Endothelial cell of umbilical vein (primary cell): ENCODE measurements around the gene ASB1.

Experiments
- EZH2 ChIP-seq: IDR thresholded peaks from 2 replicates; pipeline ENCODE4 v1.6.1; 2012; ENCODE audit warnings: borderline replicate concordance, low read depth, mild to moderate bottlenecking, moderate library complexity, low read length, inconsistent platforms; ENCODE audit not compliant: severe bottlenecking
- FOS ChIP-seq: IDR thresholded peaks from 2 replicates; pipeline ENCODE4 v1.6.1; 2011; ENCODE audit warnings: mild to moderate bottlenecking, low read length, moderate library complexity, borderline replicate concordance; ENCODE audit not compliant: insufficient read depth
- GATA2 ChIP-seq: IDR thresholded peaks from 2 replicates; pipeline ENCODE4 v1.7.0; 2011; ENCODE audit warnings: low read depth, mild to moderate bottlenecking, moderate library complexity, mixed read lengths, low read length; ENCODE audit not compliant: insufficient read length, insufficient read depth
- JUN ChIP-seq: IDR thresholded peaks from 2 replicates; pipeline ENCODE4 v1.6.1; 2011; ENCODE audit warnings: borderline replicate concordance, low read depth; ENCODE audit not compliant: insufficient read length, insufficient read depth
- MYC ChIP-seq: IDR thresholded peaks from one replicate; pipeline ENCODE4 v1.6.1; 2011; ENCODE audit warnings: mild to moderate bottlenecking, low read depth, low read length
- POLR2A ChIP-seq: IDR thresholded peaks from 2 replicates; pipeline ENCODE4 v1.6.1; 2012; ENCODE audit warnings: low read depth, mild to moderate bottlenecking, control low read depth, low read length
- POLR2AphosphoS5 ChIP-seq: IDR thresholded peaks from 2 replicates; pipeline ENCODE4 v1.6.1; 2012; ENCODE audit warnings: low read depth, mild to moderate bottlenecking, control low read depth, low read length, moderate library complexity; ENCODE audit not compliant: insufficient read depth
- TF ChIP-seq, protein P1 (sequence below), 2 donors: IDR thresholded peaks; 1 replicate in 1 of 2; 2 replicates in 1 of 2; pipeline ENCODE4 v1.5.1; 2011; ENCODE audit warnings: low read length in 2 of 2, mild to moderate bottlenecking in 2 of 2, moderate library complexity in 2 of 2, control low read depth in 1 of 2, inconsistent platforms in 1 of 2, low read depth in 1 of 2; ENCODE audit not compliant: insufficient read depth in 1 of 2; ENCODE audit errors: extremely low read depth in 1 of 2
- TF ChIP-seq, protein P2 (sequence below): IDR thresholded peaks from 2 replicates; pipeline ENCODE4 v1.6.1; 2011; ENCODE audit not compliant: insufficient read depth, insufficient read length

DNA sequence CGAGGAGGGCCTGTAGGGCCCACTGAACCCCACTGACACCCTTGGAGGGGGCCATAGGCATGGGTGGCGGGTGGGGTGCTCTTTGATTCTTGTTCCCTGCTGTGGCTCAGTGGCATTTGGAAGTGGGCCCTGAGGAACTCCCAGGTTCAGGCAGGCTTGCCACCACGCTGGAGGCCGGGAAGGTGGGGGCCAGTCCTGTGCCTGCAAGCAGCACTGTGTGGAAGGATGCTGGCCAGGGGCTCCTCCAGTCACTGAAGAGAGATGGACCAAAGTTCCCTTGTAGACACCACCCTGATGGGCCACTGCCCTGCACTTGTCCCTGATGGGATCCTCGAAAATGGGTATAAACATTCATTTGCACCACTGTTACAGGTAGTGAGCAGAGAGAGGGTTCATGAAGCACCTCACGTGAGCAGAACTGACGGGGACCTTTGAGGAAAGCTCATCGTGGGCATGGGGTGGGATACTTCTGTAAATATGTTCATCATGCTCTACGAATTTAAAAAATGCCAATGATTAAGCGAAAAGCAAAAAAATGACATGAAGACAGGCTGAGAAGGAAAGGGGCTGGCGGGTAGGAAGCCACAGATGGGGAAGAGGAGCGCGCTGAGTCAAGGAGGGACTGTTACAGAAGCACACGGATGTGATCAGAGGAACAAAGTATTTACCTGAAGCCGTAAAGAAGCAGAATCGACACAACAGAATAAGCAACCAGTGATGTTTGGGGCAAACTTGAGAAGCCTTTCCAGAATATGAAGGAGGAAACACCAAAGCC lies 45.2 kb upstream of the ASB1 start:
- TF ChIP-seq, protein P1, sequence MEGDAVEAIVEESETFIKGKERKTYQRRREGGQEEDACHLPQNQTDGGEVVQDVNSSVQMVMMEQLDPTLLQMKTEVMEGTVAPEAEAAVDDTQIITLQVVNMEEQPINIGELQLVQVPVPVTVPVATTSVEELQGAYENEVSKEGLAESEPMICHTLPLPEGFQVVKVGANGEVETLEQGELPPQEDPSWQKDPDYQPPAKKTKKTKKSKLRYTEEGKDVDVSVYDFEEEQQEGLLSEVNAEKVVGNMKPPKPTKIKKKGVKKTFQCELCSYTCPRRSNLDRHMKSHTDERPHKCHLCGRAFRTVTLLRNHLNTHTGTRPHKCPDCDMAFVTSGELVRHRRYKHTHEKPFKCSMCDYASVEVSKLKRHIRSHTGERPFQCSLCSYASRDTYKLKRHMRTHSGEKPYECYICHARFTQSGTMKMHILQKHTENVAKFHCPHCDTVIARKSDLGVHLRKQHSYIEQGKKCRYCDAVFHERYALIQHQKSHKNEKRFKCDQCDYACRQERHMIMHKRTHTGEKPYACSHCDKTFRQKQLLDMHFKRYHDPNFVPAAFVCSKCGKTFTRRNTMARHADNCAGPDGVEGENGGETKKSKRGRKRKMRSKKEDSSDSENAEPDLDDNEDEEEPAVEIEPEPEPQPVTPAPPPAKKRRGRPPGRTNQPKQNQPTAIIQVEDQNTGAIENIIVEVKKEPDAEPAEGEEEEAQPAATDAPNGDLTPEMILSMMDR (IDR thresholded peaks at IDR 0.05; ENCODE audit: extremely low read depth in 1 of 2, insufficient read depth in 1 of 2, low read depth in 1 of 2, low read length in 2 of 2) = no peak
- TF ChIP-seq POLR2A = no peak
- TF ChIP-seq POLR2AphosphoS5 = no peak
- TF ChIP-seq EZH2 = no peak
- no peak for TF ChIP-seq MYC
- no peak for TF ChIP-seq JUN
- no peak for TF ChIP-seq FOS
- TF ChIP-seq, protein P2, sequence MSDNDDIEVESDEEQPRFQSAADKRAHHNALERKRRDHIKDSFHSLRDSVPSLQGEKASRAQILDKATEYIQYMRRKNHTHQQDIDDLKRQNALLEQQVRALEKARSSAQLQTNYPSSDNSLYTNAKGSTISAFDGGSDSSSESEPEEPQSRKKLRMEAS = no peak
- no peak for TF ChIP-seq GATA2
